Transverse colon (tissue), 3 donors: ENCODE measurements around the gene SCNM1.

Source experiments
- POLR2A ChIP-seq: fragments of 450-650 bp; IDR thresholded peaks from one replicate; pipeline ENCODE4 v1.6.1; 2016; ENCODE audit warnings: antibody characterized with exemption, mild to moderate bottlenecking, moderate library complexity
- TF ChIP-seq, protein P1 (sequence below), 5 experiments: fragments of 200-600 bp in 3 of 5; fragments of 450-650 bp in 2 of 5; sonication (generic) in 3 of 5; IDR thresholded peaks; 1 replicate in 2 of 5; 2 replicates in 3 of 5; pipeline ENCODE4 v1.5.1; 2016 to 2017; ENCODE audit warnings: antibody characterized with exemption in 5 of 5, inconsistent platforms in 3 of 5, mild to moderate bottlenecking in 2 of 5, moderate library complexity in 1 of 5

DNA sequence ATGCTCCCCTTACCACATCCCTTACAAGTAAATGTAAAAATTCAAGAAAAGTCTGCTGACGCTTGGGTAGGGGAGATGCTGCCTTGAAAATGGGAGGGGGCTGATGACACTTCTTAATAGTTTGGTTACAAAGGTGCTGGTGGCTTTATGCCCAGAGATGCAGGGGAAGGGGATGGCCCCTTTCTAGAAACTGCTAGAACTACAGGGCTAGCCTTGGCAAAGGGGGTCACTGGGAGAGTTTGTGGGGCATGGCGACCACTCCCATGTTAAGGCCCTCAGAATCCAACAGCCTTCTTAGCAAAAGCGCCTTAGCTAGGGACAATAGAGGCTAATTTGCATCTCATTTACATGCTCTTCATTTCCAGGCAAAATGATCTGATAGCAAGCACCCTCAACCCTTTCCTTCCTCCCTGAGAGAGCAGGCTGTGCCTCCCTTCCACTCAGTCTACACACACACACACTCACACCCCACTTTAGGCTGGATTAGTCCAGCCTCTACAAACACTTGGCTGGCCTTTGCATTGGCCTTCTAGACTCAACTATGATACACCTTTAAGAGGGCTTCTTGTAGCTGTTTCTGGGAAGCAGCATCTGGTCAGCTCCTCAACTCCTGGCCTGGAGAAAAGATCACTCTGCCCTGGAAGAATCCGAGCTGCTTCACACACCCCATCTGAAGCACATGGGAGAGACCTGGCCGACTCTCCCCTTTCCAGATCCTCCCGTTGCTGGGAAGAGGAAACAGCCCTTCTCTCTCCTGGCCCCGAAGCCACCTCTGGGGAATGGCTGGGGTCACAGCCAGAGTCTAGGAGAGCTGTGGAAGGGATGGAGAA, 21.3 kb upstream of the SCNM1 start:
- TF ChIP-seq POLR2A: no peak
- TF ChIP-seq, protein P1, sequence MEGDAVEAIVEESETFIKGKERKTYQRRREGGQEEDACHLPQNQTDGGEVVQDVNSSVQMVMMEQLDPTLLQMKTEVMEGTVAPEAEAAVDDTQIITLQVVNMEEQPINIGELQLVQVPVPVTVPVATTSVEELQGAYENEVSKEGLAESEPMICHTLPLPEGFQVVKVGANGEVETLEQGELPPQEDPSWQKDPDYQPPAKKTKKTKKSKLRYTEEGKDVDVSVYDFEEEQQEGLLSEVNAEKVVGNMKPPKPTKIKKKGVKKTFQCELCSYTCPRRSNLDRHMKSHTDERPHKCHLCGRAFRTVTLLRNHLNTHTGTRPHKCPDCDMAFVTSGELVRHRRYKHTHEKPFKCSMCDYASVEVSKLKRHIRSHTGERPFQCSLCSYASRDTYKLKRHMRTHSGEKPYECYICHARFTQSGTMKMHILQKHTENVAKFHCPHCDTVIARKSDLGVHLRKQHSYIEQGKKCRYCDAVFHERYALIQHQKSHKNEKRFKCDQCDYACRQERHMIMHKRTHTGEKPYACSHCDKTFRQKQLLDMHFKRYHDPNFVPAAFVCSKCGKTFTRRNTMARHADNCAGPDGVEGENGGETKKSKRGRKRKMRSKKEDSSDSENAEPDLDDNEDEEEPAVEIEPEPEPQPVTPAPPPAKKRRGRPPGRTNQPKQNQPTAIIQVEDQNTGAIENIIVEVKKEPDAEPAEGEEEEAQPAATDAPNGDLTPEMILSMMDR (IDR thresholded peaks at IDR 0.05): no peak
